Adrenal gland (tissue), 19 donors: ENCODE data around the gene SMIM43. TPM values are rescaled to one million over a fixed set of nuclear protein-coding genes. Genes with fewer than 3 reads are reported as not detected.

Experiments used
- DNase-seq, 7 donors: peaks; one replicate each; pipeline ENCODE4 v3.0.0-alpha.2; 2019 to 2020
- H3K27ac ChIP-seq, 5 donors: fragments of 200-600 bp; sonication (generic) in 4 of 5; 1 replicate in 3 of 5; 2 replicates in 2 of 5; pipeline versions ENCODE4 v1.5.1 to v1.8.0; 2016 to 2020; ENCODE audit warnings: mild to moderate bottlenecking in 1 of 5
- H3K27me3 ChIP-seq: fragments of 200-600 bp; 2 replicates; pipeline ENCODE4 v1.8.0; 2021
- H3K36me3 ChIP-seq, 2 donors: fragments of 200-600 bp; replicated peaks in 1 of 2; 1 replicate in 1 of 2; 2 replicates in 1 of 2; pipeline versions ENCODE4 v1.5.1 to v1.8.0; 2018 to 2022
- H3K4me1 ChIP-seq, 2 donors: fragments of 200-600 bp; replicated peaks in 1 of 2; 1 replicate in 1 of 2; 2 replicates in 1 of 2; pipeline versions ENCODE4 v1.5.1 to v1.8.0; 2018 to 2021
- H3K4me3 ChIP-seq, 4 donors: fragments of 200-600 bp; sonication (generic) in 3 of 4; one replicate each; pipeline ENCODE4 v1.5.1; 2016 to 2018
- H3K9me3 ChIP-seq, 3 donors: fragments of 200-600 bp; sonication (generic) in 1 of 3; replicated peaks in 1 of 3; 1 replicate in 2 of 3; 2 replicates in 1 of 3; pipeline versions ENCODE4 v1.5.1 to v1.8.0; 2016 to 2021
- POLR2A ChIP-seq, 2 donors: fragments of 450-650 bp; IDR thresholded peaks; one replicate each; pipeline ENCODE4 v1.6.1; 2017; ENCODE audit warnings: antibody characterized with exemption in 2 of 2, mild to moderate bottlenecking in 2 of 2, moderate library complexity in 1 of 2
- WGBS, 4 donors: extraction: QIAGEN DNeasy Blood & Tissue Kit in 2 of 4; methylation state at CpG; one replicate each; pipeline versions ENCODE4 v1.1.5 to v1.1.7; 2013 to 2017; 5-methylcytosine and 5-hydroxymethylcytosine counted together
- intact Hi-C, 2 donors: fragments of 100-400 bp; cut with DNase I; formaldehyde crosslinking; loops; one replicate each; pipeline versions ENCODE4 v1.14.1 to v1.15.0; 2022 to 2023
- long read RNA-seq, 10 donors: library from polyadenylated mRNA in 3 of 10; unstranded in 2 of 10; stranded (forward) in 1 of 10; transcript quantifications; one replicate each; pipeline ENCODE4 v2.0.0 and lab custom pipeline, GENCODE V29; 2021 to 2026
- polyA plus RNA-seq, 3 donors: library from polyadenylated mRNA; stranded (reverse); fragments of 200-250 nt in 2 of 3; fragments of 350-450 nt in 1 of 3; fragmentation: Illumina TruSeq in 1 of 3; extraction: RNeasy Lipid Tissue Mini Kit (QIAGEN cat#74804) in 1 of 3; gene quantifications; one replicate each; pipeline ENCODE4 v1.2.3, GENCODE V29; 2013 to 2014
- total RNA-seq, 9 donors: library from RNA; depleted of rRNA in 4 of 9; stranded (reverse); fragments of >200 nt in 4 of 9; fragments of 120-200 nt in 1 of 9; fragmentation: NEBNext Ultra II Directional in 1 of 9; extraction: Animal tissue kit (Norgen Biotek cat#: 25700) in 1 of 9; gene quantifications; one replicate each; pipeline versions ENCODE4 v1.1.0 to v1.2.4, GENCODE V29; 2013 to 2023
- TF ChIP-seq, protein P1 (sequence below), 6 experiments: fragments of 450-650 bp in 4 of 6; fragments of 200-600 bp in 2 of 6; sonication (generic) in 1 of 6; IDR thresholded peaks; 1 replicate in 5 of 6; 2 replicates in 1 of 6; pipeline versions ENCODE4 v1.5.1 to v1.8.0; 2016 to 2021; ENCODE audit warnings: antibody characterized with exemption in 6 of 6, mild to moderate bottlenecking in 2 of 6, moderate library complexity in 1 of 6
- donor health status: healthy with polysubstance abuse.
- donor health status: Bipolar disorder and iron deficiency.
- donor health status: DM: yes; HTN: yes; CAD: no.
- donor health status: DM: no; HTN: no; CAD: no.
- donor health status: DM: no; HTN: no; CAD: no.
- donor health status: DM: yes; HTN: yes; CAD: no.

Gene SMIM43
- under 1 TPM in 1 of 9 donors, not detected in 8; 0.14 TPM for total RNA-seq
- polyA plus RNA-seq, result under 1 TPM in 2 of 3 donors, not detected in 1; 0.16 to 0.20 TPM
- long read RNA-seq, donor 1, partial matches to known transcripts, result 55 of 55 reads
- long read RNA-seq, donor 1, other reads (novel, unspliced or antisense), result 0 of 55 reads
- long read RNA-seq, donor 2, result 0 reads
- long read RNA-seq, donor 3, result 0 reads
- long read RNA-seq, donor 4, result 0 reads
- long read RNA-seq, donor 5, result 0 reads
- long read RNA-seq, donor 6, result 0 reads
- long read RNA-seq, donor 7, result 0 reads
- long read RNA-seq, donor 8, result 0 reads
- long read RNA-seq, donor 9, partial matches to known transcripts, result 7 of 7 reads
- long read RNA-seq, donor 9, other reads (novel, unspliced or antisense), result 0 of 7 reads
- long read RNA-seq, donor 10, result 0 reads

DNA sequence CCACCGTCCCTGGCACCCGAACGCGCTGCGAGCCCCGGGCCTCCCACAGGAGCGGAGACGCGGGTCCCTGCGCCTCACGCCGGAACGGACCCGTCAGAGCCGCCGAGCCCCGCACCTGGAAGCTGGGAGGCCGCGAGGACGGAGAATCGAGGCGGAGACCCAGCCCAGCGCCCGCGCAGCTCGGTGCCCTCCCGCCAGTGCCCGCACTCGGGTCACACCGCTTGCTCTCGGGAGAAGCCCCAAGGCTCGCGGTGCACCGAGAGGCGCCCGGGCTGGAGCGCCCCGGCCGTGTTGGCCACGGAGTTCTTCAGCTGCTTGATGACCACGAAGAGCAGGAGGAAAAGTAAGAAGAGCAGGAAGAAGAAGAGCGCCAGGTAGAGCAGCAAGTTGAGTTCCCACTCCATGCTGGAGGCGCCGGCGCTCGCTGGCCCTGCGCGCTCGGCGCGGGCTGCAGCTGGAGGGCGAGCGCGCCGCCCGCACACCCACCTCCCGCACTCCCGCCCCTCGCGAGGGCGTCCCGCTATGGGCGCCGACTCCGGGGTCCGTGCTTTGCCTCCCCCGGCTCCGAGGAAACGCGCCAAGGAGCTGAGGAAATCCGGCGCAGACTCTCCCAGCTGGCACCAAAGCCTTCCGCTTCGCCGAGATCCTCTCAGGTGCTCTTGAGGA, at the start of gene SMIM43:
Gene SMIM43 (minus strand): TSS at position 463 of the 666 bp plus-strand sequence. CDS start 59 bp downstream, at position 404.
- no peak for DNase-seq
- Histone ChIP-seq H3K4me1 (peaks cover 0 to 10% of the 10 kb centered on the region in 2 donors), H3K27ac (no peak within 1 kb of the TSS), H3K27me3 (peaks cover 21% of the 10 kb centered on the region), H3K4me3 (peak within 1 kb of the TSS in 1 of 4 donors; percentile 32), H3K36me3 (no peaks in the 10 kb centered on the region), H3K9me3 (no peaks in the 10 kb centered on the region)
- WGBS, 4 donors, result 1 to 11% (median 1%) methylated on average over 18 to 75 of the region's 75 CpGs
- TF ChIP-seq POLR2A (IDR thresholded peaks at IDR 0.05), result no peak
- TF ChIP-seq, protein P1, sequence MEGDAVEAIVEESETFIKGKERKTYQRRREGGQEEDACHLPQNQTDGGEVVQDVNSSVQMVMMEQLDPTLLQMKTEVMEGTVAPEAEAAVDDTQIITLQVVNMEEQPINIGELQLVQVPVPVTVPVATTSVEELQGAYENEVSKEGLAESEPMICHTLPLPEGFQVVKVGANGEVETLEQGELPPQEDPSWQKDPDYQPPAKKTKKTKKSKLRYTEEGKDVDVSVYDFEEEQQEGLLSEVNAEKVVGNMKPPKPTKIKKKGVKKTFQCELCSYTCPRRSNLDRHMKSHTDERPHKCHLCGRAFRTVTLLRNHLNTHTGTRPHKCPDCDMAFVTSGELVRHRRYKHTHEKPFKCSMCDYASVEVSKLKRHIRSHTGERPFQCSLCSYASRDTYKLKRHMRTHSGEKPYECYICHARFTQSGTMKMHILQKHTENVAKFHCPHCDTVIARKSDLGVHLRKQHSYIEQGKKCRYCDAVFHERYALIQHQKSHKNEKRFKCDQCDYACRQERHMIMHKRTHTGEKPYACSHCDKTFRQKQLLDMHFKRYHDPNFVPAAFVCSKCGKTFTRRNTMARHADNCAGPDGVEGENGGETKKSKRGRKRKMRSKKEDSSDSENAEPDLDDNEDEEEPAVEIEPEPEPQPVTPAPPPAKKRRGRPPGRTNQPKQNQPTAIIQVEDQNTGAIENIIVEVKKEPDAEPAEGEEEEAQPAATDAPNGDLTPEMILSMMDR (IDR thresholded peaks at IDR 0.05), result no peak
- intact Hi-C loops, result no loop called here

GRCh38 chr4:121814756-121815155, 49.8 kb upstream of the SMIM43 start:
- intact Hi-C loops, result no loop called here
- H3K27me3 ChIP-seq, result no peaks in the 10 kb centered on the region
- peaks cover 0 to 78% of the 10 kb centered on the region in 2 donors for H3K36me3 ChIP-seq
- H3K9me3 ChIP-seq, result no peaks in the 10 kb centered on the region
- TF ChIP-seq, protein P1 (IDR thresholded peaks at IDR 0.05), result no peak
- no peak for TF ChIP-seq POLR2A (IDR thresholded peaks at IDR 0.05)
- H3K4me3 ChIP-seq, result no peak overlapping the region
- H3K27ac ChIP-seq, result no peak overlapping the region
- WGBS, 4 donors, result 81 to 96% (median 90%) methylated on average over 2 of the region's 2 CpGs
- DNase-seq, result no peak
- no peaks in the 10 kb centered on the region for H3K4me1 ChIP-seq

DNA sequence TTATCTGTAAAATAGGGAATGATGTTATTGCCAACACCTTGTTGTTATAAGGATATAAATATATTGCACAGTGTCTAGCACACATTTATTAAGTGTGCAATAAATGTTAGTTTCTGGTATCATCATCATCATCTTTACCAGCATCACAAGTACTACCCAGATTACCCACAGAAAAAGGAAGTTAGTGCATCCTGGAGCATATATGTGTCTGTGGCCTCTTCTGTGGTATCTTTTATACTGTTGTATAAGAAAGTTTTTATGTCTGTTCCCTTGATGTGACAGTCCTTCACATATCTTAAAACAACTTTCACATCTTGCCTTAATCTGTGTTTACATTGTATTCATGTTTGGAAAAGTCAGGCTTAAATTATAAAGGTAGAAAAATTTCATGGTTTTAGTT, 46.2 kb upstream of the SMIM43 start:
- no peak overlapping the region for H3K4me3 ChIP-seq
- intact Hi-C loops, result no loop called here
- H3K9me3 ChIP-seq, result no peaks in the 10 kb centered on the region
- no peak overlapping the region for H3K27ac ChIP-seq
- H3K36me3 ChIP-seq, result peaks cover 0 to 90% of the 10 kb centered on the region in 2 donors
- DNase-seq, result no peak
- H3K4me1 ChIP-seq, result no peaks in the 10 kb centered on the region
- TF ChIP-seq, protein P1 (IDR thresholded peaks at IDR 0.05), result no peak
- no peak for TF ChIP-seq POLR2A (IDR thresholded peaks at IDR 0.05)
- no peaks in the 10 kb centered on the region for H3K27me3 ChIP-seq

DNA sequence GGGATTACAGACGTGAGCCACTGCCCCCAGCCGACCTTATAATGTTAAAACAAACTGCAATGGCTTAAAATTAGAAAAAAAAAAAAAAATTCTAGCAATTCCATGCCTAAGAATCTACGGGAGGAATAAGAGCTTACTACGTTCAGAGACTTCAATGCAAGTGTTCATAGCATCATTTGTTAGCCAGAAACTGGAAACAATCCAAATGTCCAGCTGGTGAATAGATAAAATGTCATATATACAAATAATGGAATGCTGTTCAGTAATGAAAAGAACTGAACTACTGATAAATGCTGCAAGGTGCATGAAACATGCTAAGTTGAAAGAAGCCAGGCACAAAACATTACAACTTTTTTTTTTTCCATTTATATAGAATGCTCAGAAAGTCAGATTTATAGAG, 41.4 kb upstream of the SMIM43 start:
- 84 to 88% (median 87%) methylated on average over 4 of the region's 4 CpGs for WGBS, 4 donors
- no peak for DNase-seq
- Histone ChIP-seq H3K9me3 (no peaks in the 10 kb centered on the region), H3K27me3 (no peaks in the 10 kb centered on the region), H3K4me1 (peaks cover 0 to 10% of the 10 kb centered on the region in 2 donors), H3K4me3 (no peak overlapping the region), H3K27ac (no peak overlapping the region), H3K36me3 (peaks cover 0 to 77% of the 10 kb centered on the region in 2 donors)
- intact Hi-C loops, result no loop called here
- TF ChIP-seq, protein P1 (IDR thresholded peaks at IDR 0.05), result no peak
- TF ChIP-seq POLR2A (IDR thresholded peaks at IDR 0.05), result no peak
